ENCODE measurements around the gene CNOT11.
"Not testable (repeated sequence)": the region's sequence is repeated elsewhere in the genome, so short reads cannot be mapped to it uniquely, and the experiment has no call there.

Gene CNOT11

DNA sequence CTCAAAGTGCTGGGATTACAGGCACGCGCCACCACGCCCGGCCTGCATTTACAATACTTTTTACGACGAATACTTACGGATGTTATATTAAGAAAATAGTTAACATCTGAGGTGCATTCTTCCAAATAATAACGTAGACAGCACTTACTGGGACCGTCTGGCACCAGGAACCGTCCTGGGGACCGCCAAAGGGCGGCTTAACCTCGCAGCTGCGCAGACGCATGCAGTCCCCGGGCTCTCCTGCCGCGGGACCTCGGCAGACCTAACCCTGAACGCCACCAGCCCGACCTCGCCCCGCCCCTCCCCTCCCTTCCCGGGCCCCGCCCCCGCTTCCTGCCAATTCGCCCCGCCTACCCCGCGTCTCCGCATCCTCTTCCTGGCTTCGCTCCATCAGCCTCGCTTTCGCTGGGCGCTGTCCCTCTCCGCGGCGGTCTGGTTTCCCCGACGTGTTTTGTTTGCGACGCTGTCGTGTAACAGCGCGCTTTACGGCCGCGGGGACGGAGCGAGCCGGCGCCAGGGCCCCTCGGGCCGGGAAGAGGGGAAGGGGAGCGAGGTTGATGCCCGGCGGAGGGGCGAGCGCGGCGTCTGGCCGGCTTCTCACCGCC is at the start of gene CNOT11:
Gene CNOT11 (plus strand): TSS at position 479 of the 605 bp plus-strand sequence. CDS start 79 bp downstream, at position 558.
- DNase-seq (ENCODE audit: low read depth): peak; percentile 97

DNA sequence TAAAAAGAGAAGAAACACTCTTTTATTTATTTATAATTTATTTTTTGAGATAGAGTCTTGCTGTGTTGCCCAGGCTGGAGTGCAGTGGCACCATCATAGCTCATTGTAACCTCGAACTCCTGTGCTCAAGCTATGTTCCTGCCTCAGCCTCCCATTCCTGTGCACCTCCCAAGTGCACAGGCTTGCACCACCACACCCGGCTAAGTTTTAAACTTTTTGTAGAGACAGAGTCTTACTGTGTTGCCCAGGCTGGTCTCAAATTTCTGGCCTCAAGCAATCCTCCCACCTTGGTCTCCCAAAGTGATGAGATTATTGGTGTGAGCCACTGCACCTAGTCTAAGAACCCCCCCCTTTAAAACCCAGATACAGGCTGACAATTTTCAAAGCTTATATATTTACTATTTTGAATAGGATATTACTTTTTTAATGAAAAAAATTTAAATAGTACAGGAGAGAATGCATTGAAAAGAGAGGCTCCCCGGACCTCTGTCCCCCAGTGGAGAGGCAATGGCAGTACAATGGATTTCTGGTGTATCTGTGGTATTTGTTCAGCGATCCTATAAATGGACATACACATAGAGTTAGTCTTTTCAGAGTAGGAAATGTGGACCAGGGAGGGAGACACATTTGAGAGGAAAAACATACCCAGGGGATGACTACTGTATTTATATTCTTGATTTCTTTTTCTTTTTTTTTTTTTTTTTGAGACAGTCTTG is 48.1 kb upstream of the CNOT11 start:
- no peak for DNase-seq (ENCODE audit: low read depth)

DNA sequence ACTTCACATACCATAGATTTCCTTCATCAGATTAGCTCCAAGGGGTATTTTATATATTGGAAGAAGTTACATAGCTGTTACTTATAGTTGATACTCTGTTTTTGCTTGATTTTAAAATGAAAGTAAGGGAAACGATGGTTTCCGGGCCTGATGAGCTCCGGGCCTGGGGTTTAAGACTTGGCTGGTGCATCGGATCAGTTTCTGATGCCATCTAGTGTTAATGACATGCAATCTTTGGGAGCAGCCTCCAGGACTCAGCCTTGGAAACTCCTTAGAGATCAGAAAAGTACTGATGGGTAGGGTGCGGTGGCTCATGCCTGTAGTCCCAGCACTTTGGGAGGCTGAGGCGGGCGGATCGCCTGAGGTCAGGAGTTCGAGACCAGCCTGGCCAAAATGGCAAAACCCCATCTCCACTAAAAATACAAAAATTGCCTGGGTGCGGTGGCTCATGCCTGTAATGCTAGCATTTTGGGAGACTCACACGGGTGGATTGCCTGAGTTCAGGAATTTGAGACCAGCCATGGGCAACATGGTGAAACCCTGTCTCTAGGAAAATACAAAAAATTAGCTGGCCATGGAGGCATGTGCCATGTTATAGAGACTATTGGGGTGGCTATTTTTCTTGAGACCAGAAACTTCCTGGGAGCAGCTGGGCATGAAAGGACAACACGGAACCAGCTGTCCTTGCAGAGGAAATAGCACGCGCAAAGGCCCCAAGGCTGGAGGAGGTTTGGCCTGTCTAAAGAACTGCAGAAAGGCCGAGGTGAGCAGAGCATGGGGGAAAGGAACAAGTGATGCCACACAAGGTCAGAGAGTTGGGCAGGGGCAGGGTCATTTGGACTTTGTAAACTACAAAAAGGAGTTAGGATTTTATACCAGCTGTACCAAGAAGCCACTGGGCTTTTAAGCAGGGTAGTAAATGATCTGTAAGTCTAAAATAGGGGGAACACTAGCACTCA is 46.9 kb upstream of the CNOT11 start:
- DNase-seq (ENCODE audit: low read depth): no peak

DNA sequence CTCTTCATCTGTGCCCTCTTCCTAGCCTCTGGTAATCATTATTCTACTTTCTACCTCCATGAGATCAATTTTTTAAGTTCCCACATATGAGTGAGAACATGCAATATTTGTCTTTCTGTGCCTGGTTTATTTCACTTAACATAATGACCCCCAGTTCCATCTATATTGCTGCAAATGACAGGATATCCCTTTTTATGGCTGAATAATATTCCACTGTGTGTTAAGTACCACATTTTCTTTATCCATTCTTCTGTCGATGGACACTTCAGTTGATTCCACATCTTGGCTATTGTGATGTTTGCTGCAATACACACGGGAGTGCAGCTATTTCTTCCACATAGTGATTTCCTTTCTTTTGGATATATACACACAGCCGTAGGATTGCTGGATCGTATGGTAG is 43.9 kb upstream of the CNOT11 start:
- no peak for DNase-seq (ENCODE audit: low read depth)

- no peak for DNase-seq (ENCODE audit: low read depth)
These were observed 33.4 kb upstream of the CNOT11 start for GRCh38 chr2:101219246-101219645.

DNA sequence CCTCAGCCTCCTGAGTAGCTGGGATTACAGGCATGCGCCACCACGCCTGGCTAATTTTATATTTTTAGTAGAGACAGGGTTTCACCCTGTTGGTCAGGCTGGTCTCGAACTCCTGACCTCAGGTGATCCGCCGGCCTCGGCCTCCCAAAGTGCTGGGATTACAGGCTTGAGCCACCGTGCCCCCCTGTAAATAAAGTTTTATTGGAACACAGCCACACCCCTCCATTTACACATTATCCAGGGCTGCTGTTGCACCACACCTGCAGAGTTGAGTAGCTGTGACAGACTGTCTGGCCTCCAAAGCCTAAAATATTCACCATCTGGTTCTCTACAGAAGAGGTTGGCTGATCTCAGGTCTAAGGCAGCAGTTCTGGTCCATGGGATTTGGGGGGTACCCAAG is 32.6 kb upstream of the CNOT11 start:
- not testable (repeated sequence) for DNase-seq (ENCODE audit: low read depth)

DNA sequence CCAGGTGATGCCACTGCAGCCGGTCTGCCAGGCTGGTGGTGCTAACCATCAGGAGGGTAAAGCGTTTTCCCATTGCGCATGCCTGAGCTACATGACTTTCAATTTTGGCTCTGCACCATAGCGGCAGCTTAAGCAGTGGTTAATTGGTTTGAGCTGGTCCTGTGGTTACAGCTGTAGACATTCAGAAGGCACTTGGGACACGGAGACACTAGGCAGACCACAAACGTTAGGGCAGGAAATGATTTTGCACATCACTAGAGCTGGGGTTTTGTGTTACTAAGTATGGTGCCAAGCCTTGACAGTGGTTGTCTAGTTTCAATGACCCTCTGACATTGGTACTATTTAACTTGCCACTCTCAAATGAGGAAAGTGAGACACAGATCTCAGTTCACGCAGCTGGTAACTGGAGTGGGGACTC is 28.9 kb upstream of the CNOT11 start:
- DNase-seq (ENCODE audit: low read depth): no peak

DNA sequence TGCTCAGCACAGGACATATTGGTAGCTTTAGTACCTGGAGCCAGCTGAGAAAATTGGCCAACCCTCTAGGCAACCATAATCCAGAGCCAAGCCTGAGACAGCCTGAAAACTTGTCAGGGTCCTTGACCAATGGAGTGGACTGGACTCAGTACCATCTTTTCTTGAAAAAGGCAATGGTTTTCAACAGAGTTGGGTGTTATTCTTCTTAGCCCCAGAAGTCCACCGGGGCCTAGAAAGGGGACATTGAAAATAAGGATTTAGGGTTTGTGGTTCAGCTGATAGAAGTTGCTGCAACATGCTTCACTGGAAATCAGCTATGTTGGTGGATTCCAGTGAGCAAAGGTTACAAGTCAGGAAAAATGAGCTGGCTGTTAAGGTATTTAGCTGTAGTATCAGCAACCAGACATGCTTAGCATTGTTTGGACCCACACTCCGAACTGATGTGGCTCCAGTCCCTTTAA is 22.1 kb upstream of the CNOT11 start:
- DNase-seq (ENCODE audit: low read depth): no peak

DNA sequence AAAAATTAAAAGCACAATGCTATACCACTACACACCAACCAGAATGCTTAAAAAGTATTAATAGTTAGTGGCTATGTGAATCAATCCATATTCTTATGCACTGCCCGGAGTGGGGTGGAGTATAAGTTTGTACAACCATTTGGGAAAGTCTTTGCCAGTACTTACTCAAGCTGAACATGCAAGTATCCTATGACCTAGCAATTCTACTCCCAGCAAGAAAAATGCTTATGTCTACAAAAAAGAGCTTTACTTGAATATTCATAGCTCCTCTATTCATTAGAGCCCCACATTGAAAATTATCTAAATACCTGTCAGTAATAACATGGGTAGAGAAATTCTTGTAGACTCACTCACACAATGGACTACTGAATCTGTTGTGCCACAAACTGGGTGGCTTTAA is 21.4 kb upstream of the CNOT11 start:
- no peak for DNase-seq (ENCODE audit: low read depth)

- no peak for DNase-seq (ENCODE audit: low read depth)
These were observed 20.6 kb upstream of the CNOT11 start for GRCh38 chr2:101231937-101232730.

GRCh38 chr2:101232770-101233169 is 19.9 kb upstream of the CNOT11 start:
- no peak for DNase-seq (ENCODE audit: low read depth)

GRCh38 chr2:101234169-101234938 is 18.3 kb upstream of the CNOT11 start:
- no peak for DNase-seq (ENCODE audit: low read depth)

DNA sequence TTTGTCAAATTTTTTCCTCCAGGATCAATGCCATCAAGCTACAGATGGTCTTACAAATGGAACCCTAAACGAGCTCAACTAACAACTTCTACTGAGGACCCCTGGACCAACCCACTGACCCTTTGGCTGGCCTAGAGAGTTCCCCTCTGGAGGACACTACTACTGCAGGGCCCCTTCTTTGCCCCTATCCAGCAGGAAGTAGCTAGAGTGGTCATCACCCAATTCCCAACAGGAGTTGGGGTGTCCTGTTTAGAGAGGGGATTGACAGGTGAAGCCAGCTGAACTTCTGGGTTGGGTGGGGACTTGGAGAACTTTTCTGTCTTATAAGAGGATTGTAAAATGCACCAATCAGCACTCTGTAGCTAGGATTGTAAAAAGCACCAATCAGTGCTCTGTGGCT is 16.7 kb upstream of the CNOT11 start:
- DNase-seq (ENCODE audit: low read depth): not testable (repeated sequence)

- not testable (repeated sequence) for DNase-seq (ENCODE audit: low read depth)
These were observed 14.7 kb upstream of the CNOT11 start for GRCh38 chr2:101237944-101238343.

GRCh38 chr2:101238930-101239759 is 13.5 kb upstream of the CNOT11 start:
- DNase-seq (ENCODE audit: low read depth): no peak

DNA sequence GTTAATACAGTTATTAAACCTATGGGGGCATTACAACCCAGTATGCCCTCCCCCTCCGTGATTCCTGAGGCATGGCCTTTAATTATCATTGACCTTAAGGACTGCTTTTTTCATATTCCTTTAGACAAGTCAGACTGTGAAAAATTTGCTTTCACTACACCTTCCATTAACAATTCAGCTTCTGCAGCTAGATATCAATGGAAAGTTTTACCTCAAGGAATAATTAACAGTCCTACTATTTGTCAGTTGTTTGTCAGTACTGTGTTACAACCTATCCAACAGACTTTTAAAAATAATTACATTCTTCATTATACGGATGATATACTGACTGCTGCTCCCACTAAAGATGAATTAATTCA is 12.9 kb upstream of the CNOT11 start:
- not testable (repeated sequence) for DNase-seq (ENCODE audit: low read depth)

DNA sequence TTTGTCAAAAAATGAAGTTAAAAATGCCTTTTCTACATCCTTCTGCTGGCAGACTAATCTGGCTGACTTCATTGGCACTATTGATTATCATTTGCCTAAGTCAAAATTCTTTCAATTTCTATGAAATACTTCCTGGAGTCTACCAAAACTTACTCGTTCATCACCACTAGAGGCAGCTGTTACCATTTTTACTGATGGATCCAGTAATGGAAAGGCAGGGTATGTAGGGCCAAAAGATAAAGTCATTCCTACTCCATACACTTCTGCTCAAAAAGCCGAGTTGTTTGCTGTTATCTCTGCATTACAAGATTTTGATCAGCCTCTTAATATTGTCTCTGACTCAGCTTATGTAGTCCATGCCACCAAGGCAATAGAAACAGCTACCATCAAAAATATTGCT is 12.0 kb upstream of the CNOT11 start:
- DNase-seq (ENCODE audit: low read depth): not testable (repeated sequence)

DNA sequence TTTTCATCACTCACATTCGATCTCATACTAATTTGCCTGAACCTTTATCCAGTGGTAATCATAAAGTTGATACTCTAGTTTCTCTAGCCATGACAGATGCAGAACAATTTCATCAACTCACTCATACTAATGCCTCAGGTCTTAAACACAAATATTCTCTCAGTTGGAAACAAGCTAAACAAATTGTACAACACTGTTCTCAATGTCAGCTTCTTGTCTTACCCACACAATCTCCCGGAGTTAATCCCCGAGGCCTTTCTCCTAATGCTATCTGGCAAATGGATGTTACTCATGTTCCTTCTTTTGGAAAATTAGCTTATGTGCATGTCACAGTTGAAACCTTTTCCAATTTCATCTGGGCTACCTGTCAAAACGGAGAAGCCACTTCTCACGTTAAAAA is 11.5 kb upstream of the CNOT11 start:
- no peak for DNase-seq (ENCODE audit: low read depth)

GRCh38 chr2:101244373-101244772 is 8.3 kb upstream of the CNOT11 start:
- DNase-seq (ENCODE audit: low read depth): not testable (repeated sequence)

- not testable (repeated sequence) for DNase-seq (ENCODE audit: low read depth)
These were observed 7.8 kb upstream of the CNOT11 start for GRCh38 chr2:101244899-101245298.

Measured in stimulated activated CD8-positive, alpha-beta memory T cell treated with anti-CD3 and anti-CD28 coated beads, Interleukin-15, amount 100 ng/mL, for 24 hours (primary cell).